ENCODE data around the gene UTP14C. TPM values are rescaled to one million over a fixed set of nuclear protein-coding genes. Genes with fewer than 3 reads are reported as not detected.

Gene UTP14C
- total RNA-seq, 1 experiment from 2014 or later: 9.0 TPM

Other genes starting within 250 kb of the UTP14C start
- gene DHRS12, start 220.5 kb upstream of the UTP14C start, total RNA-seq (2021; ENCODE audit: unreplicated experiment): 3.9 TPM
- gene TMEM272, start 179.5 kb upstream of the UTP14C start, total RNA-seq (2021; ENCODE audit: unreplicated experiment): 0.17 TPM
- not detected for gene CCDC70, start 162.7 kb upstream of the UTP14C start, total RNA-seq (2021; ENCODE audit: unreplicated experiment)
- gene ATP7B, start 13.2 kb upstream of the UTP14C start, total RNA-seq (2021; ENCODE audit: unreplicated experiment): 10.3 TPM
- 22.6 TPM for gene ALG11, start 12.3 kb upstream of the UTP14C start, total RNA-seq (2021; ENCODE audit: unreplicated experiment)
- gene NEK5, start 104.4 kb downstream of the UTP14C start, total RNA-seq (2021; ENCODE audit: unreplicated experiment): 1.5 TPM
- 15.7 TPM for gene NEK3, start 134.9 kb downstream of the UTP14C start, total RNA-seq (2021; ENCODE audit: unreplicated experiment)

Measured in HCT116 (cell line).